ENCODE results near the gene SRPK2. TPM values are rescaled to one million over a fixed set of nuclear protein-coding genes. Genes with fewer than 3 reads are reported as not detected.

SRPK2 gene
- total RNA-seq, 1 donor from 2014 or later = 54.1 TPM

DNA sequence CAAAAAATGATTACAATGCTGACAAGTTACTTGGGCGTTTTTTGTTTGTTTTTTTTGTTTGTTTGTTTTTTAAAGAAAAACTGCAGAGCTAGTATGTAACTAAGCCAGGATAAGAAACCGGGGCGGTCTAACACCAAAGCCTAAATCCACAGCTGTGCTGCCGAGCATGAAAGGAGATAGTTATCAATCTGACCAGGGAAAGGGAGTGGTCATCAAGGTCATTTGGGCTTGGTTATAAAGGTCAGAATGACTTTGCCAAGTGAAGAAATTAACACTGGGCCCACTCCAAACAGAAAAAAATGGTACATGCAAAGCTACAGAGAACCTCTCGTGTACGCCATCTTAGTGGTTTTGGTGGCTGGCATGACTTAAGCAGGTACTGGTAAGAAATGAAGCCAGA, 104.7 kb downstream of the SRPK2 start:
- no peaks in the 10 kb centered on the region for H3K9me3 ChIP-seq (ENCODE audit: low read depth)
- H3K27ac ChIP-seq = no peak overlapping the region
- H3K4me2 ChIP-seq = no peak overlapping the region
- peaks cover 16% of the 10 kb centered on the region for H3K4me1 ChIP-seq
- Mint-ChIP-seq H3K27ac (no peak overlapping the region), H3K27me3 (ENCODE audit: insufficient read depth, low read depth) (no peaks in the 10 kb centered on the region), H3K9me3 (peaks cover 3% of the 10 kb centered on the region), H3K4me1 (peaks cover 12% of the 10 kb centered on the region), H3K36me3 (peaks cover 4% of the 10 kb centered on the region), H3K4me3 (no peak overlapping the region)
- TF ChIP-seq EZH2phosphoT487 (IDR thresholded peaks at IDR 0.05) (no peak), EZH2 (IDR thresholded peaks at IDR 0.05) (no peak), CTCF (IDR thresholded peaks at IDR 0.05) (no peak)
- no peaks in the 10 kb centered on the region for H3K36me3 ChIP-seq
- no peak for DNase-seq (ENCODE audit: low spot score)
- H3K79me2 ChIP-seq (ENCODE audit: low read depth) = peaks cover 67% of the 10 kb centered on the region
- no peak overlapping the region for H2AFZ ChIP-seq (replicated peaks)
- no peak overlapping the region for H3K4me3 ChIP-seq
- no peaks in the 10 kb centered on the region for H3K27me3 ChIP-seq
- H3K9ac ChIP-seq = no peak overlapping the region
- no peaks in the 10 kb centered on the region for H3F3A ChIP-seq (ENCODE audit: low read depth)
- peaks cover 37% of the 10 kb centered on the region for H4K20me1 ChIP-seq (ENCODE audit: low read depth)

- Histone ChIP-seq H3K27ac (no peak overlapping the region), H3F3A (ENCODE audit: low read depth) (no peaks in the 10 kb centered on the region), H3K36me3 (no peaks in the 10 kb centered on the region), H3K9me3 (ENCODE audit: low read depth) (no peaks in the 10 kb centered on the region), H3K4me3 (no peak overlapping the region), H3K79me2 (ENCODE audit: low read depth) (peaks cover 66% of the 10 kb centered on the region), H4K20me1 (ENCODE audit: low read depth) (peaks cover 43% of the 10 kb centered on the region), H2AFZ (replicated peaks) (no peak overlapping the region), H3K27me3 (no peaks in the 10 kb centered on the region), H3K9ac (no peak overlapping the region), H3K4me1 (peaks cover 16% of the 10 kb centered on the region), H3K4me2 (no peak overlapping the region)
- DNase-seq (ENCODE audit: low spot score) = no peak
- Mint-ChIP-seq H3K9me3 (peaks cover 3% of the 10 kb centered on the region), H3K4me1 (peaks cover 14% of the 10 kb centered on the region), H3K4me3 (no peak overlapping the region), H3K36me3 (peaks cover 4% of the 10 kb centered on the region), H3K27me3 (ENCODE audit: insufficient read depth, low read depth) (peaks cover 2% of the 10 kb centered on the region), H3K27ac (no peak overlapping the region)
- no peak for TF ChIP-seq EZH2phosphoT487 (IDR thresholded peaks at IDR 0.05)
- no peak for TF ChIP-seq EZH2 (IDR thresholded peaks at IDR 0.05)
- no peak for TF ChIP-seq CTCF (IDR thresholded peaks at IDR 0.05)
Observed at GRCh38 chr7:105281966-105282365, 106.8 kb downstream of the SRPK2 start.

GRCh38 chr7:105279688-105280007, 109.1 kb downstream of the SRPK2 start:
- Histone ChIP-seq H2AFZ (replicated peaks) (no peak overlapping the region), H3K4me2 (peak overlapping the region; percentile 28), H3K9ac (no peak overlapping the region), H3K27me3 (no peaks in the 10 kb centered on the region), H3K4me1 (peaks cover 11% of the 10 kb centered on the region), H3K79me2 (ENCODE audit: low read depth) (peaks cover 52% of the 10 kb centered on the region), H4K20me1 (ENCODE audit: low read depth) (peaks cover 39% of the 10 kb centered on the region), H3K36me3 (no peaks in the 10 kb centered on the region), H3K4me3 (no peak overlapping the region), H3K9me3 (ENCODE audit: low read depth) (no peaks in the 10 kb centered on the region), H3K27ac (no peak overlapping the region), H3F3A (ENCODE audit: low read depth) (no peaks in the 10 kb centered on the region)
- Mint-ChIP-seq H3K27me3 (ENCODE audit: insufficient read depth, low read depth) (peaks cover 2% of the 10 kb centered on the region), H3K4me3 (no peak overlapping the region), H3K27ac (no peak overlapping the region), H3K4me1 (peaks cover 10% of the 10 kb centered on the region), H3K36me3 (peaks cover 4% of the 10 kb centered on the region), H3K9me3 (no peaks in the 10 kb centered on the region)
- TF ChIP-seq EZH2phosphoT487 (IDR thresholded peaks at IDR 0.05) (no peak), EZH2 (IDR thresholded peaks at IDR 0.05) (no peak), CTCF (IDR thresholded peaks at IDR 0.05) (no peak)
- no peak for DNase-seq (ENCODE audit: low spot score)

Measured in neural progenitor cell (in vitro differentiated cells).